GM19467 (cell line): ENCODE results near the gene TSGA10.
"Not testable (repeated sequence)": the region's sequence is repeated elsewhere in the genome, so short reads cannot be mapped to it uniquely, and the experiment has no call there.

ENCODE experiments used
- ATAC-seq: cut with Tn5 transposase; IDR thresholded peaks from one replicate; pipeline ENCODE4 v1.9.1; 2021; ENCODE audit warnings: mild to moderate bottlenecking, moderate library complexity; ENCODE audit not compliant: unreplicated experiment

Gene TSGA10

GRCh38 chr2:99081891-99082290, 72.9 kb downstream of the TSGA10 start:
- ATAC-seq: no peak

- no peak for ATAC-seq
Measured at GRCh38 chr2:99079226-99079625, 75.5 kb downstream of the TSGA10 start.

- no peak for ATAC-seq
Measured at GRCh38 chr2:99072551-99072950, 82.2 kb downstream of the TSGA10 start.

GRCh38 chr2:99067871-99068625, 86.7 kb downstream of the TSGA10 start:
- ATAC-seq: no peak

GRCh38 chr2:99066075-99066958, 88.4 kb downstream of the TSGA10 start:
- peak; percentile 97 for ATAC-seq

- ATAC-seq: not testable (repeated sequence)
Measured at GRCh38 chr2:99049187-99049586, 105.6 kb downstream of the TSGA10 start.

GRCh38 chr2:99040736-99041300, 113.9 kb downstream of the TSGA10 start:
- not testable (repeated sequence) for ATAC-seq

- no peak for ATAC-seq
Measured at GRCh38 chr2:99035920-99036319, 118.8 kb downstream of the TSGA10 start.

- no peak for ATAC-seq
Measured at GRCh38 chr2:99032786-99033185, 122.0 kb downstream of the TSGA10 start.

GRCh38 chr2:99032001-99032400, 122.7 kb downstream of the TSGA10 start:
- ATAC-seq: no peak

GRCh38 chr2:99031481-99031880, 123.3 kb downstream of the TSGA10 start:
- no peak for ATAC-seq

GRCh38 chr2:99028558-99028957, 126.2 kb downstream of the TSGA10 start:
- no peak for ATAC-seq

GRCh38 chr2:99027856-99028255, 126.9 kb downstream of the TSGA10 start:
- no peak for ATAC-seq

- no peak for ATAC-seq
Measured at GRCh38 chr2:99000708-99001107, 154.0 kb downstream of the TSGA10 start.

GRCh38 chr2:98988695-98989094, 166.0 kb downstream of the TSGA10 start:
- not testable (repeated sequence) for ATAC-seq

- no peak for ATAC-seq
Measured at GRCh38 chr2:98985905-98986666, 168.7 kb downstream of the TSGA10 start.

GRCh38 chr2:98975611-98976010, 179.1 kb downstream of the TSGA10 start:
- ATAC-seq: no peak

GRCh38 chr2:98972582-98973167, 182.1 kb downstream of the TSGA10 start:
- no peak for ATAC-seq

GRCh38 chr2:98959810-98960507, 194.8 kb downstream of the TSGA10 start:
- ATAC-seq: no peak

- no peak for ATAC-seq
Measured at GRCh38 chr2:98952966-98953365, 201.8 kb downstream of the TSGA10 start.
